Kidney (tissue), 22 donors: Measurements from ENCODE around the gene CTXN2. TPM values are rescaled to one million over a fixed set of nuclear protein-coding genes. Genes with fewer than 3 reads are reported as not detected.

ENCODE experiments used
- DNase-seq, 5 donors: peaks; one replicate each; pipeline ENCODE4 v3.0.0-alpha.2; 2013 to 2020
- FAIRE-seq: peaks from 2 replicates; lab custom pipeline; 2012; peaks lifted over from hg19 to GRCh38; lab: Jason Lieb, UNC
- H3K27ac ChIP-seq, 2 donors: one replicate each; pipeline ENCODE4 v1.7.0; 2013; ENCODE audit warnings: low read depth in 2 of 2, low read length in 2 of 2, inconsistent platforms in 1 of 2
- H3K27me3 ChIP-seq: one replicate; pipeline ENCODE4 v1.7.1; 2013; ENCODE audit warnings: low read length, inconsistent platforms; ENCODE audit not compliant: control insufficient read depth, insufficient read depth
- H3K36me3 ChIP-seq, 3 donors: one replicate each; pipeline versions ENCODE4 v1.7.0 to v1.7.1; 2013; ENCODE audit warnings: low read length in 3 of 3, control low read depth in 1 of 3, inconsistent platforms in 1 of 3; ENCODE audit not compliant: insufficient read depth in 3 of 3, control insufficient read depth in 2 of 3
- H3K4me1 ChIP-seq, 3 donors: one replicate each; pipeline versions ENCODE4 v1.7.0 to v1.7.1; 2013; ENCODE audit warnings: low read length in 3 of 3, inconsistent platforms in 1 of 3, low read depth in 1 of 3; ENCODE audit not compliant: control insufficient read depth in 2 of 3, insufficient read depth in 2 of 3
- H3K4me3 ChIP-seq, 3 donors: one replicate each; pipeline versions ENCODE4 v1.7.0 to v1.8.1; 2013; ENCODE audit warnings: low read length in 3 of 3, control low read depth in 1 of 3, inconsistent platforms in 1 of 3
- H3K9ac ChIP-seq, 3 donors: one replicate each; pipeline versions ENCODE4 v1.7.0 to v1.7.1; 2013; ENCODE audit warnings: low read length in 3 of 3, control low read depth in 1 of 3, inconsistent platforms in 1 of 3
- H3K9me3 ChIP-seq, 3 donors: one replicate each; pipeline versions ENCODE4 v1.7.0 to v1.7.1; 2013; ENCODE audit warnings: low read length in 3 of 3, control low read depth in 1 of 3, inconsistent platforms in 1 of 3; ENCODE audit not compliant: control insufficient read depth in 2 of 3, insufficient read depth in 1 of 3
- intact Hi-C: fragments of 100-400 bp; cut with DNase I; formaldehyde crosslinking; loops from one replicate; pipeline ENCODE4 v1.11.1; 2022
- long read RNA-seq, 10 donors: library from polyadenylated mRNA in 1 of 10; unstranded in 1 of 10; transcript quantifications; one replicate each; pipeline ENCODE4 v2.0.0 and lab custom pipeline, GENCODE V29; 2021 to 2026
- polyA plus RNA-seq: library from polyadenylated mRNA; stranded (reverse); fragments of 350-450 nt; fragmentation: Illumina TruSeq; extraction: RNeasy Lipid Tissue Mini Kit (QIAGEN cat#74804); gene quantifications from one replicate; pipeline ENCODE4 v1.2.3, GENCODE V29; 2014; ENCODE audit warnings: low read depth, low replicate concordance; ENCODE audit not compliant: insufficient read depth
- total RNA-seq: library from RNA; stranded (reverse); fragmentation: NEBNext Ultra II Directional; extraction: Animal tissue kit (Norgen Biotek cat#: 25700); gene quantifications from one replicate; pipeline ENCODE4 v1.2.1, GENCODE V29; 2021
- TF ChIP-seq, protein P1 (sequence below): IDR thresholded peaks from 3 replicates; pipeline ENCODE4 v1.5.1; 2012; ENCODE audit warnings: mild to moderate bottlenecking, moderate library complexity, borderline replicate concordance; ENCODE audit not compliant: insufficient read depth; ENCODE audit errors: extremely low read depth
- donor health status: control.
- donor health status: control.
- donor health status: control.
- donor health status: control.
- donor health status: control.
- donor health status: DM: yes; HTN: yes; CAD: no.
- donor health status: Normal renal cell carcinoma (clear cell type).

CTXN2 gene
- total RNA-seq (0.06 TPM), polyA plus RNA-seq (0.15 TPM)
- long read RNA-seq, donor 1, result 0 reads
- long read RNA-seq, donor 2, result 0 reads
- long read RNA-seq, donor 3, result 0 reads
- long read RNA-seq, donor 4, result 0 reads
- long read RNA-seq, donor 5, result 0 reads
- long read RNA-seq, donor 6, result 0 reads
- long read RNA-seq, donor 7, result 0 reads
- long read RNA-seq, donor 8, result 0 reads
- long read RNA-seq, donor 9, result 0 reads
- long read RNA-seq, donor 10, result 0 reads

DNA sequence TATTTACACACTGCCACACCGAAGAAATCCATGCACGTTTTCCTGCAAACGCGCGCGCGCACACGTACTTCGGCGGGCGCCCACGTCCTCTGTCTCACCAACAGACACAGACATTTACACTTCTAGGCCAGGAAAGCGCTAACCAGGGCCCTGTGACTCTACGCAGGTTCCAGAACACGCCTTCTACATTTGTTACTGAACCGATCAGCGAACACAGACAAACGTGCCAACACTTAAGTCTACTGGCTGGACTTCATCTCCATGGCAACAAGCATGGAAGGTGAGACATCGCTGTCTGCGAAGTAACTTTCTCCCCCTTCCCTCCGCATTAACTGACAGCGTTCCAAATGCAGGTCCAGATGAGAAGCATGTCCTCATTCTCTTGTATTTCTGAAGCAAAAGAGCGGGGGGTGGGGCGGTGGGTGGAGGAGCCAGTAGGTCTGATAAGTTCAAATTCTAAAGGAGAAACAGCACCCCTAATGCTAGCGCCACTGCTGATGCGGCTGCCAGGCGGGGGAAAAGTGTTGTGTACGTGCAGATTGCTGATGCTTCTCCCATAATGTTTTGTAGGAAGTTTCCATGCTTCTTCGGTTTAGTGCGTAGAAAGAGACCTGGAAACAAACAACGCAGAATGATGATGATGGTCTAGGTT, at the start of gene CTXN2:
TSS of gene CTXN2 (plus strand) at position 92 of the 652 bp plus-strand sequence. CDS start 9,636 bp downstream, outside the sequence.
- TF ChIP-seq, protein P1, sequence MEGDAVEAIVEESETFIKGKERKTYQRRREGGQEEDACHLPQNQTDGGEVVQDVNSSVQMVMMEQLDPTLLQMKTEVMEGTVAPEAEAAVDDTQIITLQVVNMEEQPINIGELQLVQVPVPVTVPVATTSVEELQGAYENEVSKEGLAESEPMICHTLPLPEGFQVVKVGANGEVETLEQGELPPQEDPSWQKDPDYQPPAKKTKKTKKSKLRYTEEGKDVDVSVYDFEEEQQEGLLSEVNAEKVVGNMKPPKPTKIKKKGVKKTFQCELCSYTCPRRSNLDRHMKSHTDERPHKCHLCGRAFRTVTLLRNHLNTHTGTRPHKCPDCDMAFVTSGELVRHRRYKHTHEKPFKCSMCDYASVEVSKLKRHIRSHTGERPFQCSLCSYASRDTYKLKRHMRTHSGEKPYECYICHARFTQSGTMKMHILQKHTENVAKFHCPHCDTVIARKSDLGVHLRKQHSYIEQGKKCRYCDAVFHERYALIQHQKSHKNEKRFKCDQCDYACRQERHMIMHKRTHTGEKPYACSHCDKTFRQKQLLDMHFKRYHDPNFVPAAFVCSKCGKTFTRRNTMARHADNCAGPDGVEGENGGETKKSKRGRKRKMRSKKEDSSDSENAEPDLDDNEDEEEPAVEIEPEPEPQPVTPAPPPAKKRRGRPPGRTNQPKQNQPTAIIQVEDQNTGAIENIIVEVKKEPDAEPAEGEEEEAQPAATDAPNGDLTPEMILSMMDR, result no peak
- FAIRE-seq (no peak), DNase-seq (peak in 3 of 5 donors; percentile 16 to 34 (median 21))
- no peaks in the 10 kb centered on the region for H3K9me3 ChIP-seq
- H3K4me1 ChIP-seq, result no peaks in the 10 kb centered on the region
- no peaks in the 10 kb centered on the region for H3K27me3 ChIP-seq
- H3K27ac ChIP-seq, result no peak within 1 kb of the TSS
- intact Hi-C loops, result no loop called here
- H3K4me3 ChIP-seq, result peak within 1 kb of the TSS in 1 of 3 donors; percentile 12
- H3K9ac ChIP-seq, result no peak within 1 kb of the TSS
- no peaks in the 10 kb centered on the region for H3K36me3 ChIP-seq

DNA sequence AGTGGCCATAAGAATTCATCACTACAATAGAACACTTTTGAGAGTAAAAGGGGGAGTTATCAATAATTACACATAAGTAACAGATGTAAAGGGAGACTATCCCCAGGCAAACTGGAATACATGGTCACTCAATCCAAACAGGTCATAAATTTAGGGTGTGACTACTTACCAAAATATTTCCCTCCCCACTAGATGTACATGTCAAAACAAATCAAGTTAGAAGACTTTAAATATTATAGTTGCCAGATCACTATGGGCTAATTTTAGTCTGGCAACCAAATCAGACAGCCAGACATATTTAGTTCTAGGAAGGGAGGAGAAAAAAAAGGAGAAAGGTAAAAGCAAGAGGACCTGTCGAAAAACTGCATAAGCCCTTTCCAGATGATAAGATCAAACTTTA, 47.6 kb upstream of the CTXN2 start:
- TF ChIP-seq, protein P1, result no peak
- Histone ChIP-seq H3K4me3 (no peak overlapping the region), H3K27me3 (no peaks in the 10 kb centered on the region), H3K4me1 (peaks cover 0 to 4% (median 0%) of the 10 kb centered on the region in 3 donors), H3K9me3 (no peaks in the 10 kb centered on the region), H3K9ac (no peak overlapping the region), H3K36me3 (peaks cover 0 to 2% (median 0%) of the 10 kb centered on the region in 3 donors), H3K27ac (no peak overlapping the region)
- FAIRE-seq (no peak), DNase-seq (no peak)
- intact Hi-C loops, result no loop called here

DNA sequence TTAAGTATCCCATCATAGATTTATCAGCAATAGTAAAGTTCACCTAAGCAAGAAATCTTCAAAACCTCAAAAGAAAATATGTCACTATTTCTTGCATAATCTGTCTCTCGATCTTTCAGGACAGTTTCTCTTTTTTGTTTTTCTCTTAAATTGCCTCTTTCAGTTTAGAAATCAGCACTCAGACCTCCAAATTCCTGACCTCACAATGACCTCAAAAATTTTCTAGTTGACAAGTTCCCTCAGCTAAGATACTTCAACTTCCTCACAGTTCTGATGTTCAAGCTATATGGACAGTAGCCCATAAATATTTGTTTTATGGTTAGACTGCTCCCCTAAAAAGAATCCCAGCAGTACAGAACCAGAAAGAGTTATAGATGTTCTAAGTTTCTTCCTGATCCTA, 46.6 kb upstream of the CTXN2 start:
- H3K9me3 ChIP-seq, result no peaks in the 10 kb centered on the region

More for the DNA sequence above, 46.6 kb upstream of the CTXN2 start:
- Histone ChIP-seq H3K36me3 (peaks cover 0 to 2% (median 0%) of the 10 kb centered on the region in 3 donors), H3K27me3 (no peaks in the 10 kb centered on the region), H3K9ac (no peak overlapping the region), H3K4me3 (no peak overlapping the region), H3K27ac (no peak overlapping the region), H3K4me1 (peaks cover 0 to 4% (median 0%) of the 10 kb centered on the region in 3 donors)
- no peak for FAIRE-seq
- intact Hi-C loops, result no loop called here
- TF ChIP-seq, protein P1, result no peak
- DNase-seq, result peak in 1 of 5 donors; percentile 6
